GM13976 (cell line): Measurements from ENCODE around the gene DCLK1.

Source experiments
- DNase-seq: peaks from one replicate; pipeline ENCODE4 v3.0.0; 2012; ENCODE audit warnings: low spot score
- in situ Hi-C: fragments of 300-500 bp; cut with MboI; formaldehyde crosslinking; loops from one replicate; pipeline ENCODE4 v1.12.0; 2022; ENCODE audit warnings: low sequenced_read_pairs, mixed read lengths, inconsistent platforms; ENCODE audit not compliant: unreplicated experiment
- TF ChIP-seq, protein P1 (sequence below): IDR thresholded peaks from 2 replicates; pipeline ENCODE4 v1.5.1; 2012; ENCODE audit warnings: borderline replicate concordance, mild to moderate bottlenecking; ENCODE audit not compliant: insufficient read depth; ENCODE audit errors: extremely low read depth, missing control alignments, control extremely low read depth

Gene DCLK1

DNA sequence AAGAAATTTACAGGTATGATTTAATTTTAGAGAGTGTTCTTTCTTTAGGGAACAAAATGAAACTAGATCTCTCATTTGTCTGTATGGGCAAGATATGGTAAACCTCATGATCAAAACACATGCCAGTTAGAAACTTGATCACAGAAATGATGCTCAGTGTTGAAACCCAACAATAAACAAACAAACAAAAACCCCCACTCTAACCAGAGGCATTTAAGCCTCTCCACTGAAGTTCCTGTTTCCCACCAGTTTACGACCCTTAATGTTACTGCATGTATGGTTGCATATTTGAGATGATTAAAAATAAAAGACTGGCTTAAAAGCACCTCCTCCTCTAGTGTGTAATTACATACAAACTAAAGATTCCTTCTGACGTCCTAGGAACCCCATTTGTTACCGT lies 361.4 kb downstream of the DCLK1 start:
- DNase-seq = no peak
- TF ChIP-seq, protein P1, sequence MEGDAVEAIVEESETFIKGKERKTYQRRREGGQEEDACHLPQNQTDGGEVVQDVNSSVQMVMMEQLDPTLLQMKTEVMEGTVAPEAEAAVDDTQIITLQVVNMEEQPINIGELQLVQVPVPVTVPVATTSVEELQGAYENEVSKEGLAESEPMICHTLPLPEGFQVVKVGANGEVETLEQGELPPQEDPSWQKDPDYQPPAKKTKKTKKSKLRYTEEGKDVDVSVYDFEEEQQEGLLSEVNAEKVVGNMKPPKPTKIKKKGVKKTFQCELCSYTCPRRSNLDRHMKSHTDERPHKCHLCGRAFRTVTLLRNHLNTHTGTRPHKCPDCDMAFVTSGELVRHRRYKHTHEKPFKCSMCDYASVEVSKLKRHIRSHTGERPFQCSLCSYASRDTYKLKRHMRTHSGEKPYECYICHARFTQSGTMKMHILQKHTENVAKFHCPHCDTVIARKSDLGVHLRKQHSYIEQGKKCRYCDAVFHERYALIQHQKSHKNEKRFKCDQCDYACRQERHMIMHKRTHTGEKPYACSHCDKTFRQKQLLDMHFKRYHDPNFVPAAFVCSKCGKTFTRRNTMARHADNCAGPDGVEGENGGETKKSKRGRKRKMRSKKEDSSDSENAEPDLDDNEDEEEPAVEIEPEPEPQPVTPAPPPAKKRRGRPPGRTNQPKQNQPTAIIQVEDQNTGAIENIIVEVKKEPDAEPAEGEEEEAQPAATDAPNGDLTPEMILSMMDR = no peak
- in situ Hi-C loops = no loop called here

DNA sequence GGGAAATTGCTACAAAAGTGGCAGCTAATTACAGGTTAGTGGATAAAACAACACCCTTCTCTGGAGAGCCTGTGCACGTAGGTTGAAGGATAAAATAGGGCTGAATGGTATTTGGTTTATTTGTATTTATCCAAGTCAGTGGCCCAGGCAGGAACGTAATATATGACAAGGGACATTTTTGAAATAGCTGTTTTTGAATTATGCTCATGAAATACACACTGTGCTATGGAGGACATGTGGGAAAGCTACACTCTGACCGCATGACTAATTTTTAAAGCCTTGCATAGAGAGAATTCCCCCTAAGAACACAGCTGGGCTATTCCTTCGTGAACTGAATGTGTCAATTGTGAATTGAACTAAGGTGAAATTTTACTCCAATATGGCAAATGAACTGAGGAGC lies 362.6 kb downstream of the DCLK1 start:
- TF ChIP-seq, protein P1 = no peak
- in situ Hi-C loops = no loop called here
- DNase-seq = no peak

DNA sequence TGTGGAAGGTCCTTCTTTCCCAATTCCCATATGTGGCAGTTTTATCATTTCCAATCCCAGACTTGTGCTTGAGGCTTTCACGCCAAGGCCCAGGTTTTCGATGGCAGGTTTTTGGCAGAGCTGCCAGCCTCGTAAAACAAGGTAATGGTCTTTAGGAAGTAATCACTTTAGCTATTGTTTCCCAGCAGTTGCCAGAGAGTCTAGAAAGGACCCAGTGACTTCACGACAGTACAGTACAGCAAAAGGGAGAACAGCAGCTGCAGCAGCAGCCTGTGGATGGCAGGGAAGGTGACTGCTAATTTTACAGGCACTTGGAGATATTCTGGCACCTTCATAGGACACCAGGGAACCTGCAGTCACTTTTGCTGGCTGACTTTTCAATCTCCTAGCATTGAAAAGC lies 363.1 kb downstream of the DCLK1 start:
- no peak for DNase-seq
- TF ChIP-seq, protein P1 = no peak
- in situ Hi-C loops = no loop called here

DNA sequence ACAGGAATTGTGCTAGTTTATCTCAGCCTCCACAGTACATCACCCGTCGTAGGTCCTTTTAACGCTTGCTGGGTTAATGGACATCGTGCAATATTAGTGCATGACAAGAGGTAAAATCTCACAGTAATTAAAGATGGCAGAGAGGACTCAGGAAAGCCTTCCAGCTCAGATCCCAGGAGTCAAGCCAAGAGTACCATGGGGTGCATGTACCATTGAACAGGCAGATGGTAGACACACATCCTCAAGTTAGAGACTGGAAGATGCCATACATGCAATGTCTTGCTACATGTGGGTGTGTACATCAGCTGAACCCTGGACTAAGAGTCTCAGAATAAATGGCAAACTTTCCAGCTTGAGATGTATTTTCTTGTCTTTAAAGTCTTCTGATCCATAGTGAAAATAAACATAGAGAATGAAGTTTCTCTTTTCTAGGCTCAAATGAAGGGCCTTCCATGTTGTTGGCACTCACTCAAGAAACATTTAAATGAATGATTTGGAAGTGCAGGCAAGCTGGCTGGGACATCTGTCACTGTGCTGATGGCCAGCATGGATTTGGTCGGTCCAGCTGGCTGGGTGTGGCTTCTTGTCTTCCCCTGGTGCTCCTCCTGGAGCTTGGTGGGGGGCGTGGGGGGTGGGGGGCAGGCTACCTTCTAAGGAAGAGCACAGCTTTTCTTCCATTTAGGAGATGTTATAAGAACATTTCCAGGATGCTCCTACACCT lies 363.8 kb downstream of the DCLK1 start:
- in situ Hi-C loops = no loop called here
- TF ChIP-seq, protein P1 = no peak
- no peak for DNase-seq

- DNase-seq = no peak
- TF ChIP-seq, protein P1 = no peak
- in situ Hi-C loops = no loop called here
These were observed 364.5 kb downstream of the DCLK1 start for GRCh38 chr13:35766663-35767062.

DNA sequence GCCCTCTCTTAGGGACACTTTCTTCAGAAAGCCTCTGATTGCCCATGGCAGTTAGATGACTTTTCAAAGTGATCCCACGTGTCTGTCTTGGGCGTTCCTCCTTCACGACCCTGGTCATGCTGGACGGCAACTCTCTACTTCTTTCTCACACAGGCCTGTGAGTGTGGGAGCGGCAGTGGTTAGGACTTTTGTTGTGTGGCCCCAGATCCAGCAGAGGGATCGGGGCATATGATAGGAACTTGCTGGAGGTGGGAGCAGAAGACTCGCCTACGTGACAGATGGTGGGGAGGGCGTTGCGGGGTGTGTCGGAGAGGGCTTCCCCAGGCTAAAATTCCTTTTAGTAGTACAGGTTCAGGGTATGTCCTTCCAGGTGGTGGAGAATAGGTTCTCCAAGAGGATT lies 365.2 kb downstream of the DCLK1 start:
- in situ Hi-C loops = no loop called here
- DNase-seq = no peak
- TF ChIP-seq, protein P1 = no peak
